HepG2 (cell line): ENCODE results near the gene ATP9A. TPM values are rescaled to one million over a fixed set of nuclear protein-coding genes. Genes with fewer than 3 reads are reported as not detected.

Experiments used
- ATAC-seq: fragments of 200-7000 bp; cut with Tn5 transposase; 3 replicates; pipeline ENCODE4 v1.9.1; 2020; ENCODE audit warnings: mild to moderate bottlenecking, moderate library complexity
- BruUV-seq: library from RNA; stranded (reverse); fragments of 400-500 nt; replicated peaks from 2 replicates; lab custom pipeline; 2021; lab: Mats Ljungman, UMichigan
- CTCF ChIA-PET: fragments of 300-600 bp; formaldehyde crosslinking; extraction: SDS; loops from one replicate; lab custom pipeline; 2021; ENCODE audit warnings: low total read pairs, inconsistent platforms, low intra/inter-chr PET ratio; lab: Yijun Ruan, JAX
- POLR2A ChIA-PET: fragments of 350-600 bp; sonication (Branson Sonifier 250); formaldehyde crosslinking; loops from one replicate; lab custom pipeline; 2020; ENCODE audit warnings: antibody characterized with exemption, inconsistent platforms; lab: Yijun Ruan, JAX
- DNase-seq: peaks from one replicate; pipeline ENCODE4 v3.0.0-alpha.2; 2015; ENCODE audit warnings: low spot score
- FAIRE-seq: peaks from 3 replicates; lab custom pipeline; 2011; peaks lifted over from hg19 to GRCh38; lab: Jason Lieb, UNC
- H2AFZ ChIP-seq: one replicate; pipeline ENCODE4 v1.6.1; 2011; ENCODE audit warnings: low read length, inconsistent platforms
- H3K27ac ChIP-seq: fragments of 300-600 bp; 3 replicates; pipeline ENCODE4 v1.8.0; 2011; ENCODE audit warnings: mixed run types, mild to moderate bottlenecking, mixed read lengths, low read length, inconsistent platforms; ENCODE audit not compliant: insufficient read depth; ENCODE audit errors: extremely low read length
- H3K27me3 ChIP-seq, 2 experiments: fragments of 200-600 bp in 1 of 2; 2 replicates in 1 of 2; 3 replicates in 1 of 2; pipeline versions ENCODE4 v1.6.0 to v1.8.0; 2011; ENCODE audit warnings: low read length in 2 of 2, mild to moderate bottlenecking in 2 of 2, moderate library complexity in 2 of 2, inconsistent platforms in 1 of 2; ENCODE audit not compliant: insufficient read depth in 2 of 2, control insufficient read depth in 1 of 2
- H3K36me3 ChIP-seq, 2 experiments: fragments of 200-600 bp in 1 of 2; replicated peaks in 1 of 2; 2 replicates in 1 of 2; 3 replicates in 1 of 2; pipeline versions ENCODE4 v1.5.1 to v1.8.0; 2011; ENCODE audit warnings: low read length in 2 of 2, inconsistent platforms in 1 of 2; ENCODE audit not compliant: insufficient read depth in 2 of 2, control insufficient read depth in 1 of 2
- H3K4me1 ChIP-seq: 2 replicates; pipeline ENCODE4 v1.5.1; 2012; ENCODE audit warnings: low read length, inconsistent platforms; ENCODE audit not compliant: insufficient read depth
- H3K4me2 ChIP-seq: 2 replicates; pipeline ENCODE4 v1.6.0; 2011; ENCODE audit warnings: low read depth, low read length, inconsistent platforms
- H3K4me3 ChIP-seq, 3 experiments: fragments of 200-600 bp in 1 of 3; sonication (generic), shearing (Covaris generic) in 1 of 3; replicated peaks in 1 of 3; 2 replicates each; pipeline ENCODE4 v1.5.1; 2011 to 2016; ENCODE audit warnings: low read length in 3 of 3, inconsistent platforms in 2 of 3, low read depth in 2 of 3, mild to moderate bottlenecking in 2 of 3, control low read depth in 1 of 3, mixed read lengths in 1 of 3; ENCODE audit not compliant: insufficient read depth in 1 of 3
- H3K79me2 ChIP-seq: one replicate; pipeline ENCODE4 v1.6.1; 2011; ENCODE audit warnings: low read length, inconsistent platforms; ENCODE audit not compliant: insufficient read depth
- H3K9ac ChIP-seq: 2 replicates; pipeline ENCODE4 v1.6.0; 2011; ENCODE audit warnings: mild to moderate bottlenecking, low read depth, low read length, inconsistent platforms; ENCODE audit not compliant: insufficient read depth
- H3K9me3 ChIP-seq: 2 replicates; pipeline ENCODE4 v1.5.1; 2012; ENCODE audit warnings: mild to moderate bottlenecking, low read length
- H4K20me1 ChIP-seq: 2 replicates; pipeline ENCODE4 v1.6.0; 2011; ENCODE audit warnings: inconsistent platforms, mild to moderate bottlenecking, low read length, moderate library complexity; ENCODE audit not compliant: insufficient read depth
- KDM6A ChIP-seq: IDR thresholded peaks from 2 replicates; pipeline ENCODE4 v1.6.1; 2016; ENCODE audit warnings: low read depth
- SIX4 ChIP-seq: sonication (generic); formaldehyde crosslinking; IDR thresholded peaks from 2 replicates; pipeline ENCODE4 v1.4.0; 2020; ENCODE audit warnings: missing genetic modification reagents
- TGIF2 ChIP-seq: IDR thresholded peaks from 2 replicates; pipeline ENCODE4 v1.6.1; 2016; ENCODE audit warnings: control low read depth, missing compliant biosample characterization
- THAP7 ChIP-seq: sonication (generic); formaldehyde crosslinking; IDR thresholded peaks from 2 replicates; pipeline ENCODE4 v1.8.1; 2023; ENCODE audit warnings: mild to moderate bottlenecking, missing genetic modification reagents
- TIGD3 ChIP-seq: sonication (generic); formaldehyde crosslinking; IDR thresholded peaks from 2 replicates; pipeline ENCODE4 v1.5.1; 2020; ENCODE audit warnings: mild to moderate bottlenecking, missing genetic modification reagents, borderline replicate concordance
- ZNF652 ChIP-seq: IDR thresholded peaks from 2 replicates; pipeline ENCODE4 v1.6.1; 2016; ENCODE audit warnings: low read depth, borderline replicate concordance
- WGBS: methylation state at CpG from one replicate; pipeline ENCODE4 v1.1.6; 2017; ENCODE audit warnings: low lambda C conversion rate; 5-methylcytosine and 5-hydroxymethylcytosine counted together
- in situ Hi-C: cut with HindIII; loops from 2 replicates; pipeline ENCODE4 v1.10.0; 2017; ENCODE audit warnings: low pct_unique_long_range_greater_than_20kb; ENCODE audit not compliant: extremely low pct_ligation_motif_present
- intact Hi-C: fragments of 100-400 bp; cut with micrococcal nuclease; formaldehyde crosslinking; loops from one replicate; pipeline ENCODE4 v1.10.0; 2022; ENCODE audit not compliant: unreplicated experiment
- polyA plus RNA-seq, 8 experiments: library from polyadenylated mRNA; depleted of rRNA in 3 of 8; stranded (reverse) in 7 of 8; unstranded in 1 of 8; fragments of >200 nt; fragmentation: Illumina TruSeq in 4 of 8; extraction: Trizol in 4 of 8; gene quantifications; 2 replicates each; pipeline versions ENCODE4 v1.2.1 to v1.2.3, GENCODE V29; 2011 to 2016; ENCODE audit warnings: low read depth in 4 of 8, missing spikeins in 1 of 8, mixed read lengths in 1 of 8; ENCODE audit not compliant: insufficient read depth in 1 of 8
- total RNA-seq, 5 experiments: library from RNA; depleted of rRNA; stranded (reverse); fragments of >200 nt; fragmentation: Illumina TruSeq; extraction: Trizol; gene quantifications; 2 replicates each; pipeline ENCODE4 v1.2.3, GENCODE V29; 2016; ENCODE audit warnings: low read depth in 1 of 5
- TF ChIP-seq, protein P1 (sequence below), 2 experiments: sonication (generic) in 1 of 2; formaldehyde crosslinking in 1 of 2; IDR thresholded peaks; 2 replicates each; pipeline versions ENCODE4 v1.4.0 to v1.6.1; 2018 to 2020; ENCODE audit warnings: missing genetic modification reagents in 2 of 2, borderline replicate concordance in 1 of 2, low read depth in 1 of 2, mild to moderate bottlenecking in 1 of 2, missing biosample characterization in 1 of 2

Gene ATP9A
- total and polyA plus RNA-seq, 2 of the 13 experiments (the other 11 are each of a cell fraction or from before 2014, with no cell fraction given), result 11.8 to 18.5 TPM

- TF ChIP-seq, protein P1, sequence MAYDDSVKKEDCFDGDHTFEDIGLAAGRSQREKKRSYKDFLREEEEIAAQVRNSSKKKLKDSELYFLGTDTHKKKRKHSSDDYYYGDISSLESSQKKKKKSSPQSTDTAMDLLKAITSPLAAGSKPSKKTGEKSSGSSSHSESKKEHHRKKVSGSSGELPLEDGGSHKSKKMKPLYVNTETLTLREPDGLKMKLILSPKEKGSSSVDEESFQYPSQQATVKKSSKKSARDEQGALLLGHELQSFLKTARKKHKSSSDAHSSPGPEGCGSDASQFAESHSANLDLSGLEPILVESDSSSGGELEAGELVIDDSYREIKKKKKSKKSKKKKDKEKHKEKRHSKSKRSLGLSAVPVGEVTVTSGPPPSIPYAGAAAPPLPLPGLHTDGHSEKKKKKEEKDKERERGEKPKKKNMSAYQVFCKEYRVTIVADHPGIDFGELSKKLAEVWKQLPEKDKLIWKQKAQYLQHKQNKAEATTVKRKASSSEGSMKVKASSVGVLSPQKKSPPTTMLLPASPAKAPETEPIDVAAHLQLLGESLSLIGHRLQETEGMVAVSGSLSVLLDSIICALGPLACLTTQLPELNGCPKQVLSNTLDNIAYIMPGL (CRISPR knock-in tag; IDR thresholded peaks at IDR 0.05; ENCODE audit: borderline replicate concordance in 1 of 2, low read depth in 1 of 2), result no peak
- TF ChIP-seq KDM6A, result no peak
Observed at GRCh38 chr20:51643390-51643789, 124.8 kb downstream of the ATP9A start (continued).

- no peak for FAIRE-seq
- no TSS peak for BruUV-seq
- TF ChIP-seq TIGD3 (no peak), ZNF652 (no peak), THAP7 (CRISPR knock-in tag) (no peak), SIX4 (CRISPR knock-in tag) (no peak), TGIF2 (no peak)
- TF ChIP-seq, all 625 proteins: peak for 0
- H3K9ac ChIP-seq, result no peak overlapping the region
- DNase-seq (no peak), ATAC-seq (no peak)
- no peaks in the 10 kb centered on the region for H3K79me2 ChIP-seq
- intact Hi-C loops (no loop called here), in situ Hi-C loops (no loop called here)
- POLR2A ChIA-PET, result interaction anchor here (0.7 kb wide), 1 partner anchor 333 kb away, joined by 3 read pairs; no protein-coding TSS in a partner anchor
- H3K4me3 ChIP-seq, result no peak overlapping the region
- no peak overlapping the region for H3K4me2 ChIP-seq
- H3K27ac ChIP-seq, result no peak overlapping the region
- H3K9me3 ChIP-seq, result no peaks in the 10 kb centered on the region
- peaks cover 0 to 6% of the 10 kb centered on the region in 2 experiments; a peak in 3 of 5 replicates for H3K36me3 ChIP-seq
- no peaks in the 10 kb centered on the region for H3K27me3 ChIP-seq
- no peaks in the 10 kb centered on the region for H4K20me1 ChIP-seq
- CTCF ChIA-PET, result no interaction called here
- 93% methylated on average over 4 of the region's 4 CpGs for WGBS
- H2AFZ ChIP-seq, result no peak overlapping the region
- H3K4me1 ChIP-seq, result peaks cover 7% of the 10 kb centered on the region; the same call in 1 of the 2 replicates
Observed at GRCh38 chr20:51641866-51642265, 126.3 kb downstream of the ATP9A start.
